GM23338 (cell line): ENCODE results near the gene FTH1.

ENCODE experiments used
- EZH2 ChIP-seq: fragments of 200-600 bp; sonication (generic); IDR thresholded peaks from one replicate; pipeline ENCODE4 v1.8.0; 2017; ENCODE audit warnings: antibody characterized with exemption, mild to moderate bottlenecking, low read depth; ENCODE audit not compliant: unreplicated experiment
- POLR2AphosphoS5 ChIP-seq: IDR thresholded peaks from 2 replicates; pipeline ENCODE4 v1.6.1; 2016; ENCODE audit warnings: antibody characterized with exemption, low read depth
- TF ChIP-seq, protein P1 (sequence below): IDR thresholded peaks from one replicate; pipeline ENCODE4 v1.6.1; 2018; ENCODE audit warnings: antibody characterized with exemption; ENCODE audit not compliant: unreplicated experiment
- TF ChIP-seq, protein P2 (sequence below), 2 experiments: fragments of 200-600 bp in 1 of 2; sonication (generic) in 1 of 2; conservative IDR thresholded peaks; 2 replicates each; pipeline versions ENCODE4 v1.5.1 to v1.6.1; 2016 to 2017; ENCODE audit warnings: antibody characterized with exemption in 2 of 2, low read depth in 2 of 2, mild to moderate bottlenecking in 2 of 2, moderate library complexity in 1 of 2

DNA sequence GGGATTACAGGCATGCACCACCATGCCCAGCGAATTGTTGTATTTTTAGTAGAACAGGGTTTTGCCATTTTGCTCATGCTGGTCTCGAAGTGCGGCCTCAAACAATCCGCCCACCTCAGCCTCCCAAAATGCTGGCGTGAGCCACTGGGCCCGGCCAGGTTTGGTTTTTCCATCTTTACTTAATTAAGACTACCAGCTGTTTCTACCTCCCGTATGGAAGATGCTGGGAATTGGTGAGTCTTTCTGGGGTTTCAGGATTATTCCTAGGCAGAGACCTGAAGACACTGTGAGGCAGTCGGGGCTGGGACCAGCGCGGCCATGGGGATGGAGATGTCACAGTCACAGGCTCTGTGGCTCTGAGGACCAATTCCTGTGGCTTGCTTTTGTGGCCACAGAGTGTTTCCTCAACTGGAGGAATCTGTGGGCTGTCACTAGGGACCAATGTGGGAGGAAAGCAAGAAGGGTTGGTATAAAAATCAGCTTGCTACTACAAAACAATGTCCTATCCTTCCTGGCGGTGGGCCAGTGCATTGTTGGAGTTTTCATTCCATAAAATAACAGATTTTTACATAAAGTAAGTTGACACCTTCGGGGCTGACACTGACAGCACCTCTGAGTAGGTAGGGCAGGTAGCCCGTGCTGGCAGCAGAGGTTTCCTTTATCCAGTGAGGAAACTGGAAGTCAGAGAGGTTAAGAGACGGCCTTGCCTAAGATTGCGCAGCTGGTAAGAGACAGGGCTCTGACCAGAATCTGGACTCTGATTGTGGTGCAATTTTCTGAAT, 8.4 kb upstream of the FTH1 start:
- TF ChIP-seq, protein P1, sequence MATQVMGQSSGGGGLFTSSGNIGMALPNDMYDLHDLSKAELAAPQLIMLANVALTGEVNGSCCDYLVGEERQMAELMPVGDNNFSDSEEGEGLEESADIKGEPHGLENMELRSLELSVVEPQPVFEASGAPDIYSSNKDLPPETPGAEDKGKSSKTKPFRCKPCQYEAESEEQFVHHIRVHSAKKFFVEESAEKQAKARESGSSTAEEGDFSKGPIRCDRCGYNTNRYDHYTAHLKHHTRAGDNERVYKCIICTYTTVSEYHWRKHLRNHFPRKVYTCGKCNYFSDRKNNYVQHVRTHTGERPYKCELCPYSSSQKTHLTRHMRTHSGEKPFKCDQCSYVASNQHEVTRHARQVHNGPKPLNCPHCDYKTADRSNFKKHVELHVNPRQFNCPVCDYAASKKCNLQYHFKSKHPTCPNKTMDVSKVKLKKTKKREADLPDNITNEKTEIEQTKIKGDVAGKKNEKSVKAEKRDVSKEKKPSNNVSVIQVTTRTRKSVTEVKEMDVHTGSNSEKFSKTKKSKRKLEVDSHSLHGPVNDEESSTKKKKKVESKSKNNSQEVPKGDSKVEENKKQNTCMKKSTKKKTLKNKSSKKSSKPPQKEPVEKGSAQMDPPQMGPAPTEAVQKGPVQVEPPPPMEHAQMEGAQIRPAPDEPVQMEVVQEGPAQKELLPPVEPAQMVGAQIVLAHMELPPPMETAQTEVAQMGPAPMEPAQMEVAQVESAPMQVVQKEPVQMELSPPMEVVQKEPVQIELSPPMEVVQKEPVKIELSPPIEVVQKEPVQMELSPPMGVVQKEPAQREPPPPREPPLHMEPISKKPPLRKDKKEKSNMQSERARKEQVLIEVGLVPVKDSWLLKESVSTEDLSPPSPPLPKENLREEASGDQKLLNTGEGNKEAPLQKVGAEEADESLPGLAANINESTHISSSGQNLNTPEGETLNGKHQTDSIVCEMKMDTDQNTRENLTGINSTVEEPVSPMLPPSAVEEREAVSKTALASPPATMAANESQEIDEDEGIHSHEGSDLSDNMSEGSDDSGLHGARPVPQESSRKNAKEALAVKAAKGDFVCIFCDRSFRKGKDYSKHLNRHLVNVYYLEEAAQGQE, result no peak
- TF ChIP-seq POLR2AphosphoS5 (no peak), EZH2 (no peak)
- TF ChIP-seq, protein P2, sequence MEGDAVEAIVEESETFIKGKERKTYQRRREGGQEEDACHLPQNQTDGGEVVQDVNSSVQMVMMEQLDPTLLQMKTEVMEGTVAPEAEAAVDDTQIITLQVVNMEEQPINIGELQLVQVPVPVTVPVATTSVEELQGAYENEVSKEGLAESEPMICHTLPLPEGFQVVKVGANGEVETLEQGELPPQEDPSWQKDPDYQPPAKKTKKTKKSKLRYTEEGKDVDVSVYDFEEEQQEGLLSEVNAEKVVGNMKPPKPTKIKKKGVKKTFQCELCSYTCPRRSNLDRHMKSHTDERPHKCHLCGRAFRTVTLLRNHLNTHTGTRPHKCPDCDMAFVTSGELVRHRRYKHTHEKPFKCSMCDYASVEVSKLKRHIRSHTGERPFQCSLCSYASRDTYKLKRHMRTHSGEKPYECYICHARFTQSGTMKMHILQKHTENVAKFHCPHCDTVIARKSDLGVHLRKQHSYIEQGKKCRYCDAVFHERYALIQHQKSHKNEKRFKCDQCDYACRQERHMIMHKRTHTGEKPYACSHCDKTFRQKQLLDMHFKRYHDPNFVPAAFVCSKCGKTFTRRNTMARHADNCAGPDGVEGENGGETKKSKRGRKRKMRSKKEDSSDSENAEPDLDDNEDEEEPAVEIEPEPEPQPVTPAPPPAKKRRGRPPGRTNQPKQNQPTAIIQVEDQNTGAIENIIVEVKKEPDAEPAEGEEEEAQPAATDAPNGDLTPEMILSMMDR (conservative IDR thresholded peaks at IDR 0.05; ENCODE audit: low read depth in 2 of 2), result no peak
